DND-41 (cell line): ENCODE data around the gene ALPL.

ENCODE experiments used
- CTCF ChIP-seq: IDR thresholded peaks from 2 replicates; pipeline ENCODE4 v1.5.1; 2012; ENCODE audit warnings: borderline replicate concordance, low read length, moderate library complexity, mild to moderate bottlenecking; ENCODE audit not compliant: poor library complexity, severe bottlenecking; ENCODE audit errors: extremely low read depth
- EZH2 ChIP-seq: IDR thresholded peaks from 3 replicates; pipeline ENCODE4 v1.6.1; 2012; ENCODE audit warnings: borderline replicate concordance, low read depth, mild to moderate bottlenecking, moderate library complexity, low read length, inconsistent platforms; ENCODE audit not compliant: severe bottlenecking

GRCh38 chr1:21518774-21519455 is 9.7 kb downstream of the ALPL start:
- TF ChIP-seq CTCF (no peak), EZH2 (no peak)
